Astrocyte of the hippocampus (primary cell): ENCODE measurements around the gene MTG1.
A peak's percentile ranks its signal among the peaks of the same experiment; 100 is the strongest.
"Not testable (repeated sequence)": the region's sequence is repeated elsewhere in the genome, so short reads cannot be mapped to it uniquely, and the experiment has no call there.

ENCODE experiments used
- DNase-seq: peaks from one replicate; pipeline ENCODE4 v3.0.0; 2011; ENCODE audit warnings: low read depth, low spot score

The MTG1 gene

GRCh38 chr10:133378251-133379096 is 15.5 kb upstream of the MTG1 start:
- peak; percentile 73 for DNase-seq

- peak; percentile 83 for DNase-seq
Measured at GRCh38 chr10:133379152-133379800, 14.7 kb upstream of the MTG1 start, which contains the start of gene PAOX. Gene PAOX, plus strand, starts transcription at chr10:133379262. Its CDS starts 55 bp downstream, at chr10:133379317.

GRCh38 chr10:133379801-133380666 is 13.9 kb upstream of the MTG1 start:
- DNase-seq, result no peak

GRCh38 chr10:133381036-133381435 is 12.9 kb upstream of the MTG1 start:
- DNase-seq, result no peak

GRCh38 chr10:133383551-133383950 is 10.4 kb upstream of the MTG1 start:
- no peak for DNase-seq

GRCh38 chr10:133384071-133384470 is 9.9 kb upstream of the MTG1 start:
- no peak for DNase-seq

GRCh38 chr10:133385214-133385613 is 8.7 kb upstream of the MTG1 start:
- DNase-seq, result no peak

GRCh38 chr10:133386951-133387350 is 7.0 kb upstream of the MTG1 start:
- DNase-seq, result not testable (repeated sequence)

GRCh38 chr10:133388236-133388972 is 5.6 kb upstream of the MTG1 start:
- no peak for DNase-seq

GRCh38 chr10:133388973-133389818 is 4.8 kb upstream of the MTG1 start:
- no peak for DNase-seq

GRCh38 chr10:133390597-133391248 is 3.2 kb upstream of the MTG1 start:
- no peak for DNase-seq

- no peak for DNase-seq
Measured at GRCh38 chr10:133391249-133391635, 2.7 kb upstream of the MTG1 start.

GRCh38 chr10:133391761-133392518 is 2.0 kb upstream of the MTG1 start:
- no peak for DNase-seq

GRCh38 chr10:133393401-133394063 is 425 bp upstream of the MTG1 start:
- no peak for DNase-seq

GRCh38 chr10:133394801-133395221 is 854 bp downstream of the MTG1 start:
- DNase-seq, result no peak

GRCh38 chr10:133396035-133396624 is 2.2 kb downstream of the MTG1 start:
- DNase-seq, result no peak

- DNase-seq, result no peak
Measured at GRCh38 chr10:133397938-133398337, 4.0 kb downstream of the MTG1 start.

GRCh38 chr10:133399123-133399601 is 5.2 kb downstream of the MTG1 start:
- no peak for DNase-seq
